HepG2 (cell line): ENCODE results near the gene RAN. TPM values are rescaled to one million over a fixed set of nuclear protein-coding genes. Genes with fewer than 3 reads are reported as not detected.

Source experiments
- ATAC-seq: fragments of 200-7000 bp; cut with Tn5 transposase; 3 replicates; pipeline ENCODE4 v1.9.1; 2020; ENCODE audit warnings: mild to moderate bottlenecking, moderate library complexity
- BruUV-seq: library from RNA; stranded (reverse); fragments of 400-500 nt; replicated peaks from 2 replicates; lab custom pipeline; 2021; lab: Mats Ljungman, UMichigan
- CTCF ChIA-PET: fragments of 300-600 bp; formaldehyde crosslinking; extraction: SDS; loops from one replicate; lab custom pipeline; 2021; ENCODE audit warnings: low total read pairs, inconsistent platforms, low intra/inter-chr PET ratio; lab: Yijun Ruan, JAX
- POLR2A ChIA-PET: fragments of 350-600 bp; sonication (Branson Sonifier 250); formaldehyde crosslinking; loops from one replicate; lab custom pipeline; 2020; ENCODE audit warnings: antibody characterized with exemption, inconsistent platforms; lab: Yijun Ruan, JAX
- DNase-seq: peaks from one replicate; pipeline ENCODE4 v3.0.0-alpha.2; 2015; ENCODE audit warnings: low spot score
- FAIRE-seq: peaks from 3 replicates; lab custom pipeline; 2011; peaks lifted over from hg19 to GRCh38; lab: Jason Lieb, UNC
- H2AFZ ChIP-seq: one replicate; pipeline ENCODE4 v1.6.1; 2011; ENCODE audit warnings: low read length, inconsistent platforms
- H3K27ac ChIP-seq: fragments of 300-600 bp; 3 replicates; pipeline ENCODE4 v1.8.0; 2011; ENCODE audit warnings: mixed run types, mild to moderate bottlenecking, mixed read lengths, low read length, inconsistent platforms; ENCODE audit not compliant: insufficient read depth; ENCODE audit errors: extremely low read length
- H3K27me3 ChIP-seq, 2 experiments: fragments of 200-600 bp in 1 of 2; 2 replicates in 1 of 2; 3 replicates in 1 of 2; pipeline versions ENCODE4 v1.6.0 to v1.8.0; 2011; ENCODE audit warnings: low read length in 2 of 2, mild to moderate bottlenecking in 2 of 2, moderate library complexity in 2 of 2, inconsistent platforms in 1 of 2; ENCODE audit not compliant: insufficient read depth in 2 of 2, control insufficient read depth in 1 of 2
- H3K36me3 ChIP-seq, 2 experiments: fragments of 200-600 bp in 1 of 2; replicated peaks in 1 of 2; 2 replicates in 1 of 2; 3 replicates in 1 of 2; pipeline versions ENCODE4 v1.5.1 to v1.8.0; 2011; ENCODE audit warnings: low read length in 2 of 2, inconsistent platforms in 1 of 2; ENCODE audit not compliant: insufficient read depth in 2 of 2, control insufficient read depth in 1 of 2
- H3K4me1 ChIP-seq: 2 replicates; pipeline ENCODE4 v1.5.1; 2012; ENCODE audit warnings: low read length, inconsistent platforms; ENCODE audit not compliant: insufficient read depth
- H3K4me2 ChIP-seq: 2 replicates; pipeline ENCODE4 v1.6.0; 2011; ENCODE audit warnings: low read depth, low read length, inconsistent platforms
- H3K4me3 ChIP-seq, 3 experiments: fragments of 200-600 bp in 1 of 3; sonication (generic), shearing (Covaris generic) in 1 of 3; replicated peaks in 1 of 3; 2 replicates each; pipeline ENCODE4 v1.5.1; 2011 to 2016; ENCODE audit warnings: low read length in 3 of 3, inconsistent platforms in 2 of 3, low read depth in 2 of 3, mild to moderate bottlenecking in 2 of 3, control low read depth in 1 of 3, mixed read lengths in 1 of 3; ENCODE audit not compliant: insufficient read depth in 1 of 3
- H3K79me2 ChIP-seq: one replicate; pipeline ENCODE4 v1.6.1; 2011; ENCODE audit warnings: low read length, inconsistent platforms; ENCODE audit not compliant: insufficient read depth
- H3K9ac ChIP-seq: 2 replicates; pipeline ENCODE4 v1.6.0; 2011; ENCODE audit warnings: mild to moderate bottlenecking, low read depth, low read length, inconsistent platforms; ENCODE audit not compliant: insufficient read depth
- H3K9me3 ChIP-seq: 2 replicates; pipeline ENCODE4 v1.5.1; 2012; ENCODE audit warnings: mild to moderate bottlenecking, low read length
- H4K20me1 ChIP-seq: 2 replicates; pipeline ENCODE4 v1.6.0; 2011; ENCODE audit warnings: inconsistent platforms, mild to moderate bottlenecking, low read length, moderate library complexity; ENCODE audit not compliant: insufficient read depth
- HOMEZ ChIP-seq: IDR thresholded peaks from 2 replicates; pipeline ENCODE4 v1.6.1; 2016; ENCODE audit warnings: low read depth
- MLX ChIP-seq: IDR thresholded peaks from 2 replicates; pipeline ENCODE4 v1.6.1; 2016
- MYC ChIP-seq: sonication (generic); formaldehyde crosslinking; IDR thresholded peaks from 2 replicates; pipeline ENCODE4 v1.9.0; 2021; ENCODE audit warnings: missing genetic modification reagents, borderline replicate concordance
- SMYD3 ChIP-seq: sonication (generic); formaldehyde crosslinking; IDR thresholded peaks from 2 replicates; pipeline ENCODE4 v1.8.1; 2023; ENCODE audit warnings: mild to moderate bottlenecking, missing genetic modification reagents
- SP140L ChIP-seq: sonication (generic); formaldehyde crosslinking; IDR thresholded peaks from 2 replicates; pipeline ENCODE4 v1.4.0; 2020; ENCODE audit warnings: missing genetic modification reagents, borderline replicate concordance
- ZBTB44 ChIP-seq: sonication (generic); formaldehyde crosslinking; IDR thresholded peaks from 2 replicates; pipeline ENCODE4 v1.4.0; 2020; ENCODE audit warnings: missing genetic modification reagents
- ZNF230 ChIP-seq: sonication (generic); formaldehyde crosslinking; IDR thresholded peaks from 2 replicates; pipeline ENCODE4 v1.4.0; 2020; ENCODE audit warnings: mild to moderate bottlenecking, missing genetic modification reagents
- ZNF501 ChIP-seq: sonication (generic); formaldehyde crosslinking; IDR thresholded peaks from 2 replicates; pipeline ENCODE4 v1.5.1; 2020; ENCODE audit warnings: mild to moderate bottlenecking, moderate library complexity, missing genetic modification reagents
- ZNF564 ChIP-seq: sonication (generic); formaldehyde crosslinking; IDR thresholded peaks from 2 replicates; pipeline ENCODE4 v1.8.1; 2023; ENCODE audit warnings: mild to moderate bottlenecking, missing genetic modification reagents
- ZNF570 ChIP-seq: sonication (generic); formaldehyde crosslinking; IDR thresholded peaks from 2 replicates; pipeline ENCODE4 v1.4.0; 2020; ENCODE audit warnings: mild to moderate bottlenecking, missing genetic modification reagents, borderline replicate concordance
- ZNF670 ChIP-seq: sonication (generic); formaldehyde crosslinking; IDR thresholded peaks from 2 replicates; pipeline ENCODE4 v1.8.0; 2022; ENCODE audit warnings: mild to moderate bottlenecking, missing genetic modification reagents, borderline replicate concordance
- ZNF781 ChIP-seq: sonication (generic); formaldehyde crosslinking; IDR thresholded peaks from 2 replicates; pipeline ENCODE4 v1.5.1; 2020; ENCODE audit warnings: borderline replicate concordance, mild to moderate bottlenecking, missing genetic modification reagents; ENCODE audit errors: not compliant biosample characterization
- WGBS: methylation state at CpG from one replicate; pipeline ENCODE4 v1.1.6; 2017; ENCODE audit warnings: low lambda C conversion rate; 5-methylcytosine and 5-hydroxymethylcytosine counted together
- in situ Hi-C: cut with HindIII; loops from 2 replicates; pipeline ENCODE4 v1.10.0; 2017; ENCODE audit warnings: low pct_unique_long_range_greater_than_20kb; ENCODE audit not compliant: extremely low pct_ligation_motif_present
- intact Hi-C: fragments of 100-400 bp; cut with micrococcal nuclease; formaldehyde crosslinking; loops from one replicate; pipeline ENCODE4 v1.10.0; 2022; ENCODE audit not compliant: unreplicated experiment
- polyA plus RNA-seq, 8 experiments: library from polyadenylated mRNA; depleted of rRNA in 3 of 8; stranded (reverse) in 7 of 8; unstranded in 1 of 8; fragments of >200 nt; fragmentation: Illumina TruSeq in 4 of 8; extraction: Trizol in 4 of 8; gene quantifications; 2 replicates each; pipeline versions ENCODE4 v1.2.1 to v1.2.3, GENCODE V29; 2011 to 2016; ENCODE audit warnings: low read depth in 4 of 8, missing spikeins in 1 of 8, mixed read lengths in 1 of 8; ENCODE audit not compliant: insufficient read depth in 1 of 8
- total RNA-seq, 5 experiments: library from RNA; depleted of rRNA; stranded (reverse); fragments of >200 nt; fragmentation: Illumina TruSeq; extraction: Trizol; gene quantifications; 2 replicates each; pipeline ENCODE4 v1.2.3, GENCODE V29; 2016; ENCODE audit warnings: low read depth in 1 of 5
- TF ChIP-seq, protein P1 (sequence below): IDR thresholded peaks from 2 replicates; pipeline ENCODE4 v1.6.1; 2016; ENCODE audit warnings: low read depth, missing genetic modification reagents, missing compliant biosample characterization

RAN gene
- total and polyA plus RNA-seq, 2 of the 13 experiments (the other 11 are each of a cell fraction or from before 2014, with no cell fraction given) = 1,335 to 1,630 TPM

DNA sequence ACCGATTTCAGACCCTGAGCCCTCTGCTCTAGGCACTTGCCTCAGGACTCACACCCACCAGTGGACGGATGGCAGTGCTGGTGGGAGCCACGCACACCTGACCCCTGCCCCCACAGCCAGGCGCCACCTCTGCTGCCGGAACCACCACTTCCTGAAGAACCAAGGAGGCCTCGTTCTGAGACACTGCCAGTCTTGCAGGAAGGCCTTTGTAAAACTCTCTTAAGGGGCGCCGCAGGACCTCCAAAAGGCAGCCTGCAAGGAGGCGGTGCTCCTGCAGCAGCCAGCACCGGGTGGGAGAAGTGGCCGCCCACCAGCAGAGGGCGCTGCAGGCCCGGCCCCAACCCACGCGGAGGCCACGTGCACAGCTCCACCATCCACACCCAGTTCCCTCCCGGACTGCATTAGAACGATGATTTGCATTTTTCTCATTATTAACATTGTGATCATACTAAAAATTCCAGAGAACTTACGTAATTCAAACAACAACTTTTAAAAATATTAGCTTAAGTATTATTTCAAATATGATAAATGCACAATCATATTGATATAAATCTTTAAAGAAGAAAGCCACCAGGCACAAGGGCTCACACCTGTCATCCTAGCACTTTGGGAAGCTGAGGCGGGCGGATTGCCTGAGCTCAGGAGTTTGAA lies 45.6 kb upstream of the RAN start:
- Histone ChIP-seq H3K4me2 (no peak overlapping the region), H3K79me2 (peaks cover 11% of the 10 kb centered on the region), H3K4me1 (peaks cover 12% of the 10 kb centered on the region), H2AFZ (no peak overlapping the region), H4K20me1 (no peaks in the 10 kb centered on the region), H3K9me3 (no peaks in the 10 kb centered on the region), H3K27me3 (no peaks in the 10 kb centered on the region), H3K36me3 (peaks cover 3 to 31% of the 10 kb centered on the region in 2 experiments), H3K4me3 (no peak overlapping the region), H3K9ac (no peak overlapping the region), H3K27ac (no peak overlapping the region)
- in situ Hi-C loops = no loop called here
- ATAC-seq (peak; percentile 98), FAIRE-seq (no peak), DNase-seq (peak; percentile 33)
- CTCF ChIA-PET = interaction anchor here (0.6 to 1.6 kb wide), 2 partner anchors 44 to 278 kb away, joined by 3 to 6 read pairs; no protein-coding TSS in a partner anchor
- POLR2A ChIA-PET = interaction anchor here (1.5 kb wide), 1 partner anchor 52 kb away, joined by 3 read pairs; no protein-coding TSS in a partner anchor
- BruUV-seq = no TSS peak
- intact Hi-C loops = no loop called here
- WGBS = 77% methylated on average over 17 of the region's 21 CpGs
- TF ChIP-seq, protein P1, sequence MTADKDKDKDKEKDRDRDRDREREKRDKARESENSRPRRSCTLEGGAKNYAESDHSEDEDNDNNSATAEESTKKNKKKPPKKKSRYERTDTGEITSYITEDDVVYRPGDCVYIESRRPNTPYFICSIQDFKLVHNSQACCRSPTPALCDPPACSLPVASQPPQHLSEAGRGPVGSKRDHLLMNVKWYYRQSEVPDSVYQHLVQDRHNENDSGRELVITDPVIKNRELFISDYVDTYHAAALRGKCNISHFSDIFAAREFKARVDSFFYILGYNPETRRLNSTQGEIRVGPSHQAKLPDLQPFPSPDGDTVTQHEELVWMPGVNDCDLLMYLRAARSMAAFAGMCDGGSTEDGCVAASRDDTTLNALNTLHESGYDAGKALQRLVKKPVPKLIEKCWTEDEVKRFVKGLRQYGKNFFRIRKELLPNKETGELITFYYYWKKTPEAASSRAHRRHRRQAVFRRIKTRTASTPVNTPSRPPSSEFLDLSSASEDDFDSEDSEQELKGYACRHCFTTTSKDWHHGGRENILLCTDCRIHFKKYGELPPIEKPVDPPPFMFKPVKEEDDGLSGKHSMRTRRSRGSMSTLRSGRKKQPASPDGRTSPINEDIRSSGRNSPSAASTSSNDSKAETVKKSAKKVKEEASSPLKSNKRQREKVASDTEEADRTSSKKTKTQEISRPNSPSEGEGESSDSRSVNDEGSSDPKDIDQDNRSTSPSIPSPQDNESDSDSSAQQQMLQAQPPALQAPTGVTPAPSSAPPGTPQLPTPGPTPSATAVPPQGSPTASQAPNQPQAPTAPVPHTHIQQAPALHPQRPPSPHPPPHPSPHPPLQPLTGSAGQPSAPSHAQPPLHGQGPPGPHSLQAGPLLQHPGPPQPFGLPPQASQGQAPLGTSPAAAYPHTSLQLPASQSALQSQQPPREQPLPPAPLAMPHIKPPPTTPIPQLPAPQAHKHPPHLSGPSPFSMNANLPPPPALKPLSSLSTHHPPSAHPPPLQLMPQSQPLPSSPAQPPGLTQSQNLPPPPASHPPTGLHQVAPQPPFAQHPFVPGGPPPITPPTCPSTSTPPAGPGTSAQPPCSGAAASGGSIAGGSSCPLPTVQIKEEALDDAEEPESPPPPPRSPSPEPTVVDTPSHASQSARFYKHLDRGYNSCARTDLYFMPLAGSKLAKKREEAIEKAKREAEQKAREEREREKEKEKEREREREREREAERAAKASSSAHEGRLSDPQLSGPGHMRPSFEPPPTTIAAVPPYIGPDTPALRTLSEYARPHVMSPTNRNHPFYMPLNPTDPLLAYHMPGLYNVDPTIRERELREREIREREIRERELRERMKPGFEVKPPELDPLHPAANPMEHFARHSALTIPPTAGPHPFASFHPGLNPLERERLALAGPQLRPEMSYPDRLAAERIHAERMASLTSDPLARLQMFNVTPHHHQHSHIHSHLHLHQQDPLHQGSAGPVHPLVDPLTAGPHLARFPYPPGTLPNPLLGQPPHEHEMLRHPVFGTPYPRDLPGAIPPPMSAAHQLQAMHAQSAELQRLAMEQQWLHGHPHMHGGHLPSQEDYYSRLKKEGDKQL = no peak
- no peak for TF ChIP-seq ZNF570 (CRISPR knock-in tag)
- TF ChIP-seq SMYD3 (CRISPR knock-in tag) = 0 out of 2 replicates have a peak, but pooled peaks have one; percentile 47
- no peak for TF ChIP-seq ZNF501 (CRISPR knock-in tag)
- 0 out of 2 replicates have a peak, but pooled peaks have one; percentile 19 for TF ChIP-seq HOMEZ (CRISPR knock-in tag)
- no peak for TF ChIP-seq ZNF781 (CRISPR knock-in tag)
- no peak for TF ChIP-seq SP140L
- no peak for TF ChIP-seq ZNF230 (CRISPR knock-in tag)
- TF ChIP-seq MLX (CRISPR knock-in tag) = peak; percentile 98
- TF ChIP-seq ZBTB44 (CRISPR knock-in tag) = 0 out of 2 replicates have a peak, but pooled peaks have one; percentile 52
- no peak for TF ChIP-seq ZNF564 (CRISPR knock-in tag)
- TF ChIP-seq MYC (CRISPR knock-in tag) = peak; percentile 96
- TF ChIP-seq ZNF670 = no peak
